Colonic mucosa (tissue), 4 donors: Measurements from ENCODE around the gene TMEM120B. TPM values are rescaled to one million over a fixed set of nuclear protein-coding genes. Genes with fewer than 3 reads are reported as not detected.

Experiments
- DNase-seq: peaks from one replicate; pipeline ENCODE4 v3.0.0-alpha.2; 2020
- H3K27ac ChIP-seq: fragments of 200-600 bp; one replicate; pipeline ENCODE4 v1.8.0; 2021
- H3K27me3 ChIP-seq: fragments of 200-600 bp; one replicate; pipeline ENCODE4 v1.8.0; 2021
- H3K36me3 ChIP-seq: fragments of 200-600 bp; one replicate; pipeline ENCODE4 v1.8.0; 2021
- H3K4me1 ChIP-seq: fragments of 200-600 bp; one replicate; pipeline ENCODE4 v1.8.0; 2021; ENCODE audit warnings: mild to moderate bottlenecking
- H3K4me3 ChIP-seq: fragments of 200-600 bp; one replicate; pipeline ENCODE4 v1.8.0; 2021
- H3K9ac ChIP-seq, 2 donors: one replicate each; pipeline ENCODE4 v1.7.0; 2013; ENCODE audit warnings: control low read depth in 2 of 2, low read depth in 2 of 2, low read length in 2 of 2
- H3K9me3 ChIP-seq: fragments of 200-600 bp; one replicate; pipeline ENCODE4 v1.8.0; 2021
- intact Hi-C: fragments of 100-400 bp; cut with DNase I; formaldehyde crosslinking; loops from one replicate; pipeline ENCODE4 v1.14.1; 2022
- total RNA-seq, 2 donors: library from RNA; stranded (reverse); fragmentation: NEBNext Ultra II Directional in 1 of 2; extraction: Animal tissue kit (Norgen Biotek cat#: 25700) in 1 of 2; gene quantifications; one replicate each; pipeline ENCODE4 v1.2.1, GENCODE V29; 2021
- TF ChIP-seq, protein P1 (sequence below): fragments of 200-600 bp; IDR thresholded peaks from one replicate; pipeline ENCODE4 v1.8.0; 2022; ENCODE audit warnings: antibody characterized with exemption, mild to moderate bottlenecking
- donor health status: healthy.
- donor health status: DM: no; HTN: no; CAD: no.
- donor health status: DM: no; HTN: no; CAD: no.

TMEM120B gene
- total RNA-seq, 2 donors from 2014 or later: 3.9 to 6.5 TPM

DNA sequence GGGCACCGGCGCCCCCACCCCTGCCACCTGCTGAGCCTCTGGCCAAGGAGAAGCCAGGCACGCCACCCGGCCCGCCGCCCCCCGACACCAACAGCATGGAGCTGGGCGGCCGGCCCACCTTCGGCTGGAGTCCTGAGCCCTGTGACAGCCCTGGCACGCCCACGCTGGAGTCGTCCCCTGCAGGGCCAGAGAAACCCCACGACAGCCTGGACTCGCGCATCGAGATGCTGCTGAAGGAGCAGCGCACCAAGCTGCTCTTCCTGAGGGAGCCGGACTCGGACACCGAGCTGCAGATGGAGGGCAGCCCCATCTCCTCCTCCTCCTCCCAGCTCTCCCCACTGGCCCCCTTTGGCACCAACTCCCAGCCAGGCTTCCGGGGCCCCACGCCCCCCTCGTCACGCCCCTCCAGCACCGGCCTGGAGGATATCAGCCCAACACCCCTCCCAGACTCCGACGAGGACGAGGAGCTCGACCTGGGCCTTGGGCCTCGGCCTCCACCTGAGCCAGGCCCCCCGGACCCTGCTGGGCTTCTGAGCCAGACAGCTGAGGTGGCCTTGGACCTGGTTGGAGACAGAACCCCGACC lies 97.8 kb downstream of the TMEM120B start:
- Histone ChIP-seq H3K27ac (no peak overlapping the region), H3K9ac (no peak overlapping the region), H3K4me1 (peaks cover 22% of the 10 kb centered on the region), H3K9me3 (no peaks in the 10 kb centered on the region), H3K4me3 (no peak overlapping the region), H3K36me3 (no peaks in the 10 kb centered on the region), H3K27me3 (no peaks in the 10 kb centered on the region)
- TF ChIP-seq, protein P1, sequence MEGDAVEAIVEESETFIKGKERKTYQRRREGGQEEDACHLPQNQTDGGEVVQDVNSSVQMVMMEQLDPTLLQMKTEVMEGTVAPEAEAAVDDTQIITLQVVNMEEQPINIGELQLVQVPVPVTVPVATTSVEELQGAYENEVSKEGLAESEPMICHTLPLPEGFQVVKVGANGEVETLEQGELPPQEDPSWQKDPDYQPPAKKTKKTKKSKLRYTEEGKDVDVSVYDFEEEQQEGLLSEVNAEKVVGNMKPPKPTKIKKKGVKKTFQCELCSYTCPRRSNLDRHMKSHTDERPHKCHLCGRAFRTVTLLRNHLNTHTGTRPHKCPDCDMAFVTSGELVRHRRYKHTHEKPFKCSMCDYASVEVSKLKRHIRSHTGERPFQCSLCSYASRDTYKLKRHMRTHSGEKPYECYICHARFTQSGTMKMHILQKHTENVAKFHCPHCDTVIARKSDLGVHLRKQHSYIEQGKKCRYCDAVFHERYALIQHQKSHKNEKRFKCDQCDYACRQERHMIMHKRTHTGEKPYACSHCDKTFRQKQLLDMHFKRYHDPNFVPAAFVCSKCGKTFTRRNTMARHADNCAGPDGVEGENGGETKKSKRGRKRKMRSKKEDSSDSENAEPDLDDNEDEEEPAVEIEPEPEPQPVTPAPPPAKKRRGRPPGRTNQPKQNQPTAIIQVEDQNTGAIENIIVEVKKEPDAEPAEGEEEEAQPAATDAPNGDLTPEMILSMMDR: no peak
- intact Hi-C loops: loop anchor here (5.0 kb wide), 1 partner anchor 33 kb away; no protein-coding TSS in a partner anchor
- no peak for DNase-seq

- Histone ChIP-seq H3K36me3 (peaks cover 1% of the 10 kb centered on the region), H3K9ac (peak overlapping the region; percentile 57 to 78), H3K9me3 (no peaks in the 10 kb centered on the region), H3K27ac (no peak overlapping the region), H3K4me1 (peaks cover 21% of the 10 kb centered on the region), H3K4me3 (peak overlapping the region; percentile 70), H3K27me3 (no peaks in the 10 kb centered on the region)
- TF ChIP-seq, protein P1: no peak
- intact Hi-C loops: loop anchor here (5.0 kb wide), 1 partner anchor 34 kb away; no protein-coding TSS in a partner anchor
- DNase-seq: no peak
Observed at GRCh38 chr12:121810833-121811433, 98.4 kb downstream of the TMEM120B start.

DNA sequence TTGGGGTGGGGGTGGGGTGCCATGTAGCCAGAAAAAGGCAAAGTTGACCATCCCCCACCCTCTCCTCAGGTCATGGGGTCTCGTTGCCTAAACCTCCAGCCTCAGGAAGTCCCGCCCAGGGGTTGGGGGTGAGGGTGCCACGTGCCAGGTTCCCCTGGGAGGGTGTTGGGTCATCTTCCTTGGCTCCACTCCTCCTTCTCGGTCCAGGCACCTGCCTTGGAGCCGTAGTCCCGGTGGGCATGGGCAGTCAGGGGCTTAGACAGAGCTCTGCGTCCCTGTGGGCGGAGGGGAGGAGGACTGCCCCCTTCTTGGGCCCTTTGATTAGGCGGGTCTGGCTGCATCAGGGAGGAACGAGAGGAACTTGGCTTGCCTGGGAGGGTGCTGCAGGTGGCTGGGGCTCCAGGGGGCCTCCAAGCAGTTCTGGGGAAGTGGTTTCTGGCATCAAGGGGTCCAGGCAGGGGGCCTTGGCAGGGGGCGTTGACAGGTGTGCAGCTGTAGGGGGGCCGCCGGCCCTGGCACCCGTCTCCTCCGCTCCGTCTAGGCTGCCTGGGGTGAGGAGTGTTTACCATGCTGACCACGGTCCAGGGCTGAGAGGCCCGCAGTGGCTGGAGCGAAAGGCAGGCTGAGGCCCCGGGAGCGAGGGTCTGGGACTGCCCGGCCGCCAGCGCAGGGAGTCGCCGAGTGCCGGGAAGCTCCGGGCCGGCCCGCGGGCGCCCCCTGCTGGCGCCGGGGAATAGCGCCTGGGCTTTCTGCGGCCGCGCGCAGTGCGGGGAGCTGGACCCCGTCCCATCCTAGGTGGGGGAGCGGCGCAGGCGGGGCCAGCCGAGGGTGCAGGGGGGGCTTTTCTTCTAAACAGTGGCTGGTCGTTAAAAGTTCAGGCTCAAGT lies 99.1 kb downstream of the TMEM120B start:
- Histone ChIP-seq H3K9ac (peak overlapping the region; percentile 57 to 78), H3K36me3 (peaks cover 9% of the 10 kb centered on the region), H3K27ac (peak overlapping the region; percentile 37), H3K27me3 (no peaks in the 10 kb centered on the region), H3K4me1 (peaks cover 18% of the 10 kb centered on the region), H3K9me3 (no peaks in the 10 kb centered on the region), H3K4me3 (peak overlapping the region; percentile 70)
- DNase-seq: peak; percentile 73
- TF ChIP-seq, protein P1: peak; percentile 99
- intact Hi-C loops: loop anchor here (2.0 to 5.0 kb wide), 3 partner anchors 17 to 77 kb away; partner anchors contain the start of gene PSMD9

DNA sequence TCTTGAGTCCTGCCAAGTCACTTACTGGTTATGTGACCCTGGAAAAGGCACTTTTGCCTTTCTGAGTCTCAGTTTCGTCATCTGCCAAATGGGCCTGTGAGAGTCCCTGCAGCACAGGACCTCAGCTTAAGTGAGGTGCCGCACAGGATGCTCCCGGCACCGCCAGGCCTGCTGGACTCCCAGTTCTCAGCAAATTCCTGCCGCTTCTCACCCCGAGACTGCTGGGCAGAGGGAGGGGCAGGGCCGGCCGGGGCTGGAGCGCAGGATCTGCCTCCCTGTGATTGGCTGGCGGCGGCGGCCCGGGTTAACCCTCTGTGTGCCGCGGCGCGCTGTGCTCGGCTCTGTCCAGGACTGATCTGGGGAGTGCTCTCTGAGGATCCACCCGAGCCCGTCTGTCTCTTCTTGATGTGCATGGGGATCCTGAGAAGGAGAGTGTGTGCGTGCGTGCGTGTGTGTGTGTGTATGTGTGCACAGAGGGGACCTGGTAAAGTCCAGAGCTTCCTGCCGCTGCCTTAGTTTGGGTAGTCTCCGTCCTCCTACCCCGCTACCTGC lies 99.8 kb downstream of the TMEM120B start:
- Histone ChIP-seq H3K9ac (peak overlapping the region; percentile 57 to 58), H3K4me1 (peaks cover 18% of the 10 kb centered on the region)
- peak; percentile 85 for DNase-seq

More for the DNA sequence above, 99.8 kb downstream of the TMEM120B start:
- Histone ChIP-seq H3K27me3 (no peaks in the 10 kb centered on the region), H3K36me3 (peaks cover 12% of the 10 kb centered on the region), H3K9me3 (no peaks in the 10 kb centered on the region), H3K27ac (peak overlapping the region; percentile 37), H3K4me3 (peak overlapping the region; percentile 70)
- TF ChIP-seq, protein P1: peak; percentile 7
- intact Hi-C loops: loop anchor here (2.0 to 5.0 kb wide), 3 partner anchors 18 to 76 kb away; partner anchors contain the start of gene PSMD9
